OCI-LY7 (cell line): ENCODE results near the gene TMEM147. TPM values are rescaled to one million over a fixed set of nuclear protein-coding genes. Genes with fewer than 3 reads are reported as not detected.

Experiments used
- BruUV-seq: library from RNA; stranded (reverse); fragments of 400-500 nt; replicated peaks from 2 replicates; lab custom pipeline; 2021; lab: Mats Ljungman, UMichigan
- CTCF ChIA-PET: fragments of 300-600 bp; sonication (Branson Sonifier 250); formaldehyde crosslinking; loops from one replicate; lab custom pipeline; 2022; ENCODE audit warnings: antibody characterized with exemption; ENCODE audit not compliant: unreplicated experiment; lab: Charles Lee
- POLR2A ChIA-PET: fragments of 300-600 bp; sonication (Branson Sonifier 250); formaldehyde crosslinking; loops from one replicate; lab custom pipeline; 2022; ENCODE audit warnings: antibody characterized with exemption; lab: Charles Lee
- DNase-seq: peaks from one replicate; pipeline ENCODE4 v3.0.0-alpha.2; 2015; ENCODE audit warnings: low spot score
- H2AFZ ChIP-seq: fragments of 200-600 bp; sonication (generic), shearing (Covaris generic); 2 replicates; pipeline ENCODE4 v1.6.1; 2014; ENCODE audit warnings: mild to moderate bottlenecking, antibody characterized with exemption, low read length, moderate library complexity
- H3K27ac ChIP-seq: fragments of 200-600 bp; sonication (generic); 2 replicates; pipeline ENCODE4 v1.5.1; 2014; ENCODE audit warnings: mixed run types, low read depth, mild to moderate bottlenecking, moderate library complexity, low read length, inconsistent platforms; ENCODE audit not compliant: poor library complexity, severe bottlenecking
- H3K36me3 ChIP-seq: fragments of 200-600 bp; sonication (generic); 2 replicates; pipeline ENCODE4 v1.6.1; 2014; ENCODE audit warnings: mild to moderate bottlenecking, antibody characterized with exemption, low read length, moderate library complexity, mixed read lengths; ENCODE audit not compliant: insufficient read depth
- H3K4me1 ChIP-seq: fragments of 200-600 bp; sonication (generic); 2 replicates; pipeline ENCODE4 v1.5.1; 2014; ENCODE audit warnings: mild to moderate bottlenecking, low read length; ENCODE audit not compliant: insufficient read depth, poor library complexity, severe bottlenecking
- H3K4me2 ChIP-seq: fragments of 200-600 bp; sonication (generic); 2 replicates; pipeline ENCODE4 v1.6.1; 2014; ENCODE audit warnings: mild to moderate bottlenecking, low read length
- H3K4me3 ChIP-seq: fragments of 200-600 bp; sonication (generic); 2 replicates; pipeline ENCODE4 v1.5.1; 2014; ENCODE audit warnings: mild to moderate bottlenecking, low read depth, low read length; ENCODE audit not compliant: poor library complexity, severe bottlenecking
- H3K79me2 ChIP-seq: fragments of 200-600 bp; sonication (generic); 2 replicates; pipeline ENCODE4 v1.6.1; 2016; ENCODE audit warnings: low read depth, mild to moderate bottlenecking, low read length, moderate library complexity, mixed read lengths; ENCODE audit not compliant: insufficient read depth
- H3K9me2 ChIP-seq: fragments of 200-600 bp; sonication (generic); 2 replicates; pipeline ENCODE4 v1.6.1; 2016; ENCODE audit warnings: mild to moderate bottlenecking, low read length, mixed read lengths; ENCODE audit not compliant: insufficient read depth
- H3K9me3 ChIP-seq: fragments of 200-600 bp; sonication (generic); 2 replicates; pipeline ENCODE4 v1.6.1; 2014; ENCODE audit warnings: mild to moderate bottlenecking, mixed run types, low read length, mixed read lengths
- H4K20me1 ChIP-seq: fragments of 200-600 bp; sonication (generic); 2 replicates; pipeline ENCODE4 v1.6.1; 2014; ENCODE audit warnings: mild to moderate bottlenecking, antibody characterized with exemption, low read length, moderate library complexity, mixed read lengths; ENCODE audit not compliant: insufficient read depth
- EZH2phosphoT487 ChIP-seq: fragments of 200-600 bp; sonication (generic); IDR thresholded peaks from 2 replicates; pipeline ENCODE4 v1.6.1; 2018; ENCODE audit warnings: low read depth, borderline replicate concordance, mild to moderate bottlenecking, mixed run types, antibody characterized with exemption, low read length, moderate library complexity, mixed read lengths
- intact Hi-C: fragments of 100-400 bp; cut with micrococcal nuclease; formaldehyde crosslinking; loops from one replicate; pipeline ENCODE4 v1.10.0; 2022; ENCODE audit not compliant: unreplicated experiment
- total RNA-seq, 2 experiments: library from RNA; depleted of rRNA in 1 of 2; stranded (reverse); fragments of >200 nt in 1 of 2; shearing (Covaris generic) in 1 of 2; gene quantifications; 2 replicates each; pipeline ENCODE4 v1.2.3, GENCODE V29; 2014 to 2022
- TF ChIP-seq, protein P1 (sequence below): fragments of 200-600 bp; sonication (generic); conservative IDR thresholded peaks from 2 replicates; pipeline ENCODE4 v1.5.1; 2014; ENCODE audit warnings: mild to moderate bottlenecking, antibody characterized with exemption, low read length, moderate library complexity, mixed read lengths

Gene TMEM147
- total RNA-seq, 2 experiments from 2014 or later, result 47.1 to 83.2 TPM

DNA sequence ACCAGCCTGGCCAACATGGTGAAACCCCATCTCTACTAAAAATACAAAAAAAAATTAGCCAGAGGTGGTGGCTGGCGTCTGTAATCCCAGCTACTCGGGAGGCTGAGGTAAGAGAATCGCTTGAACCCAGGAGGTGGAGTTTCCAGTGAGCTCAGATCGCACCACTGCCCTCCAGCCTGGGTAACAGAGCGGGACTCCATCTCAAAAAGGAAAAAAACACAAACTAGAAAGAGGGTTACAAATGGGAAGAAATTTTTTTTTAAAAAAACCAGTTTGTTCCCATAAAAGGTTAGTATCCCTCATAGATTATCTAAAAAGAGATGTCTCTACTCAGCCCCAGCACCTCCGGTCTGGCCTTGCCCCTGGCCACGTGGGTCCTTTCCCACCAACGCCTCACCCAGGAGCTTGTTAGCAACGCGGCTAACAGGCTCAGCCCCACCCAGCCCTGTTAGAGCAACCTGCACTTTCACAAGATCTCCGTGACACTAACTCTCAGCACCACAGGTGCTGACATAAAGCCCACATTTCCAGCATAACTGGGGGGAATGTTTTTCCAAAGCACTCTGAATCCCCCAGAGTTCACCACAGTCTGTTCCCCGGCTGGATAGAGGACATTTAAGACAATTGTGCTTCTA, 36.3 kb upstream of the TMEM147 start:
- H3K4me2 ChIP-seq, result no peak overlapping the region
- H3K9me3 ChIP-seq, result no peaks in the 10 kb centered on the region
- TF ChIP-seq EZH2phosphoT487, result no peak
- TF ChIP-seq, protein P1, sequence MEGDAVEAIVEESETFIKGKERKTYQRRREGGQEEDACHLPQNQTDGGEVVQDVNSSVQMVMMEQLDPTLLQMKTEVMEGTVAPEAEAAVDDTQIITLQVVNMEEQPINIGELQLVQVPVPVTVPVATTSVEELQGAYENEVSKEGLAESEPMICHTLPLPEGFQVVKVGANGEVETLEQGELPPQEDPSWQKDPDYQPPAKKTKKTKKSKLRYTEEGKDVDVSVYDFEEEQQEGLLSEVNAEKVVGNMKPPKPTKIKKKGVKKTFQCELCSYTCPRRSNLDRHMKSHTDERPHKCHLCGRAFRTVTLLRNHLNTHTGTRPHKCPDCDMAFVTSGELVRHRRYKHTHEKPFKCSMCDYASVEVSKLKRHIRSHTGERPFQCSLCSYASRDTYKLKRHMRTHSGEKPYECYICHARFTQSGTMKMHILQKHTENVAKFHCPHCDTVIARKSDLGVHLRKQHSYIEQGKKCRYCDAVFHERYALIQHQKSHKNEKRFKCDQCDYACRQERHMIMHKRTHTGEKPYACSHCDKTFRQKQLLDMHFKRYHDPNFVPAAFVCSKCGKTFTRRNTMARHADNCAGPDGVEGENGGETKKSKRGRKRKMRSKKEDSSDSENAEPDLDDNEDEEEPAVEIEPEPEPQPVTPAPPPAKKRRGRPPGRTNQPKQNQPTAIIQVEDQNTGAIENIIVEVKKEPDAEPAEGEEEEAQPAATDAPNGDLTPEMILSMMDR, result no peak
- POLR2A ChIA-PET, result no interaction called here
- no peaks in the 10 kb centered on the region for H3K9me2 ChIP-seq
- no TSS peak for BruUV-seq
- no peaks in the 10 kb centered on the region for H3K36me3 ChIP-seq
- no peak for DNase-seq
- H3K4me1 ChIP-seq, result no peaks in the 10 kb centered on the region
- H3K27ac ChIP-seq, result no peak overlapping the region
- no peaks in the 10 kb centered on the region for H4K20me1 ChIP-seq
- H3K79me2 ChIP-seq, result no peaks in the 10 kb centered on the region
- intact Hi-C loops, result no loop called here
- CTCF ChIA-PET, result no interaction called here
- no peak overlapping the region for H2AFZ ChIP-seq
- H3K4me3 ChIP-seq, result no peak overlapping the region

DNA sequence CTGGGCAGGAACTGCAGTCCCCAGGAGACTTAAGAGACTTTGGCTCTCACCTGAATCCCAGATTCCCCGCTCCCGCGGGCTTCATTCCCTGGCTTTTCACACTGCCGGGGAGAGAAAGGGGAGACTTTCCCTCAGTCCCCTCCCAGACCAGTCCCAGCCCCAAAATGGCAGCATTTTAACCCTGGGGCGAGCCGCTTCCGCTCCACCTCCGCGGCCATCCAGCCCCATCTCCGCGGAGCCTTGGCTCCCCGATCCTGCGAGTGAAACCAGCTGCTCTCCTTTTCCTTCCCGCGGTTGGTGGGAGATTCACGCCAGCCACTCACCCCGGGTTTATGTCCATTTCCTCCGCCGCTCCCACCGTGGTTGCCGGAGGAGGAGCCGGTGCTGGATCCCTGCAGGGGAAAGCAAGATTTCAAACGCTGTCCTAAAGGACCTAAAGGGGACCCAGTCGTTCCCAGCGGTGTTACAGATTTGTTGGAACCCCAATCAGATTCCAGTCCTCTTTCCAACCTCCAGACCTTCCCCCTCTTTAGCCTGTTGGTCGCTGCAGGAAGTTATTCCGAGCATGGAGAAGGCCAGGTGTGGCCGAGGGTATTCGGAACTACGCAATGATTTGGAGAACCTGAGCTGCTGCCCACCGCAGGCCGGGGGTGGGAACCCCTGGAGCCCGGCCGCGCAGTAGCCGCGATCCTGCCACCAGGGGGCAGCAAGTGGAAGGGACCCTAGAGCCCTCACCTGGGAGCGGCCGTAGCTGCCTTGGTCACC, 35.4 kb upstream of the TMEM147 start:
- H3K79me2 ChIP-seq, result no peaks in the 10 kb centered on the region
- BruUV-seq, result no TSS peak
- no peak overlapping the region for H2AFZ ChIP-seq
- no peaks in the 10 kb centered on the region for H3K9me3 ChIP-seq
- POLR2A ChIA-PET, result no interaction called here
- H4K20me1 ChIP-seq, result no peaks in the 10 kb centered on the region
- no peak overlapping the region for H3K4me3 ChIP-seq
- CTCF ChIA-PET, result no interaction called here
- TF ChIP-seq, protein P1, result peak; percentile 92
- TF ChIP-seq EZH2phosphoT487, result no peak
- H3K9me2 ChIP-seq, result no peaks in the 10 kb centered on the region
- no peak overlapping the region for H3K27ac ChIP-seq
- no peaks in the 10 kb centered on the region for H3K36me3 ChIP-seq
- intact Hi-C loops, result loop anchor here (2.0 kb wide), 1 partner anchor 83 kb away; no protein-coding TSS in a partner anchor
- H3K4me1 ChIP-seq, result no peaks in the 10 kb centered on the region
- H3K4me2 ChIP-seq, result no peak overlapping the region
- DNase-seq, result peak; percentile 68

DNA sequence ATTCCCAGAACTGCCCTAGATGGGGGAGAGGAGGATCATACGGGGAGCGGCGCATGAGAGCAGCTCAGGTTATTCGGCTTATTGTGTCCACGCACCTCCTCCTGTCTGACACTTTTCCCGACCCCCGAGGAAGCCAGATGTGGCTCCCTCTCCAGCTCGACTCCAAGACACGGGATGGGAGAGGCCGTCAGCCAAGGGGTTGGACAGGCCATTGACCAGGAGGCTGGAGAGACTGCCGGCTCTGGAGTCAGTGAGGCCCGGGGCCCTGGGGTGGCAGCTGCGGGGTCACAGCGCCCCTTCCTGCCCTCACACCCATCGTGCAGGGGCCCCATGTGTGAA, 34.8 kb upstream of the TMEM147 start:
- POLR2A ChIA-PET, result no interaction called here
- H3K9me2 ChIP-seq, result no peaks in the 10 kb centered on the region
- no peaks in the 10 kb centered on the region for H3K9me3 ChIP-seq
- CTCF ChIA-PET, result no interaction called here
- no peak for DNase-seq
- no peak overlapping the region for H3K4me3 ChIP-seq
- no peaks in the 10 kb centered on the region for H4K20me1 ChIP-seq
- TF ChIP-seq, protein P1, result 0 out of 2 replicates have a peak, but pooled peaks have one; percentile 2
- TF ChIP-seq EZH2phosphoT487, result no peak
- intact Hi-C loops, result loop anchor here (2.0 kb wide), 1 partner anchor 82 kb away; no protein-coding TSS in a partner anchor
- H3K4me2 ChIP-seq, result no peak overlapping the region
- no peak overlapping the region for H2AFZ ChIP-seq
- H3K79me2 ChIP-seq, result no peaks in the 10 kb centered on the region
- H3K27ac ChIP-seq, result no peak overlapping the region
- no TSS peak for BruUV-seq
- no peaks in the 10 kb centered on the region for H3K36me3 ChIP-seq
- H3K4me1 ChIP-seq, result no peaks in the 10 kb centered on the region
